Dedifferentiated amniotic fluid mesenchymal stem cell (primary cell): ENCODE results near the gene PRKN.
"Not testable (repeated sequence)": the region's sequence is repeated elsewhere in the genome, so short reads cannot be mapped to it uniquely, and the experiment has no call there.

Experiments
- DNase-seq: peaks from one replicate; pipeline ENCODE4 v3.0.0-alpha.2; 2016; ENCODE audit errors: extremely low spot score

Gene PRKN

DNA sequence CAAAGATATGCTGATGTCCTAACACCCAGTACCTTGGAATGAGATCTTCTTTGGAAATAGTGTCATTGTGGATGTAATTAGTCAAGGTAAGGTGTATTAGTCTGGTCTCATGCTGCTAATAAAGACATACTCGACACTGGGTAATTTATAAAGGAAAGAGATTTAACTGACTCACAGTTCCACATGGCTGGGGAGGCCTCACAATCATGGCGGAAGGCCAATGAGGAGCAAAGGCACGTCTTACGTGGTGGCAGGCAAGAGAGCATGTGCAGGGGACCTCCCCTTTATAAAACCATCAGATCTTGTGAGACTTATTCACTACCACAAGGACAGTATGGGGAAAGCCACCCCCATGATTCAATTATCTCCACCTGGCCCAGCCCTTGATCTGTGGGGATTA is 1231.3 kb downstream of the PRKN start:
- DNase-seq = not testable (repeated sequence)

- DNase-seq = no peak
These were observed 1233.0 kb downstream of the PRKN start for GRCh38 chr6:161494566-161494965.

GRCh38 chr6:161493576-161494118 is 1233.9 kb downstream of the PRKN start:
- no peak for DNase-seq

- DNase-seq = no peak
These were observed 1237.8 kb downstream of the PRKN start for GRCh38 chr6:161489626-161490306.

DNA sequence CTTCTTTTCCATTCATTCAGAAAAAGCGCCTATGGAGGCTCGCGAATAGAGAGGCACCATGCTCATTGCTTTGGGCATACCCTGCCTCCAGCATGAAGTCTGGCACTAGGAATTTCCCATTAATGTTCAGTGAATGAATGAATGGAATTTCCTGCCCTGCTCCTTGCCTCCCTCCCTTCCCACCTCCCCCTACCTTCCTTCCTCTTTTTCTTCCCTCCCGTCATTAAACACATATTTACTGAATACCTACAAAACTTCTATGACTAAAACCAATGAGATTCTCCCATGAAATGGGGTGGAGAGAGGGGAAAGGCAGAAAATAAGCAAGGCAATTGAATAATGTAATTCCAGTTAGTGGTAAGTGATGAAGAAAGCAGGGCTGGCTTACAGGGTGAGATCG is 1239.9 kb downstream of the PRKN start:
- DNase-seq = no peak

GRCh38 chr6:161487217-161487531 is 1240.4 kb downstream of the PRKN start:
- DNase-seq = no peak

GRCh38 chr6:161486361-161487216 is 1241.0 kb downstream of the PRKN start:
- peak; percentile 46 for DNase-seq

- DNase-seq = no peak
These were observed 1245.1 kb downstream of the PRKN start for GRCh38 chr6:161482517-161482858.

DNA sequence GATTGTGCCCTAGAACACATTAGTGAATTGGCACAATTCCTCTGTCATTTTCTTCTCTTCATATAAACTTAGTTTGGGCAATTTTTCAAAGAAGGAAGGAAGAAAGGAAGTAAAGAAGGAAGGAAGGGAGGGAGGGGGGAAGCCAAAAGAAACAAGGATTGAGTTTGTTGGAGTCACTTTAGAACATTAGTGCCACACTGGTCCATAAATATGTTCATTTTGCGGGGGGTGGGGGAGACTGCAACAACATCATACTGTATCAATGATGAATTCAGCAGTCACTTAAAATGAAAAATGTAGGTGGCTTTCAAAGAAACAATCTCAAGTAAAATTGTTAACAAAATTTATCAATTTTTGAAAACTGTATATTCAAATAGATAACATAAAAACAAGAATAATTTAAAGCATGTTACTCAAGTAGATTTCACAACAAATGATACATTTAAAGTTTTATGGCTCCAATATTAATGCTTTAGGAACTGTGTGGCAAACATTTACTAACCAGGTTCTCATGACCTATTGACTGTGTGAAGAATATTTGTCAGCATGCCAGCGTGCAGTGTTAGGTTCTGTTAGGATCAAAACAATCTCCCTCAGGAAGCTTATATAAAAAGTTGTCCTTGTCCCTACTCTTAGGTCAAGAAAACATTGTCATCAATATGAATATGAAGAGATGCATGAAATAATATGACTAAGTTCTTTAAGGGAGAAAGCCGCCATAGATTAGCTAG is 1245.6 kb downstream of the PRKN start:
- DNase-seq = no peak

GRCh38 chr6:161480421-161481155 is 1247.0 kb downstream of the PRKN start:
- DNase-seq = no peak

DNA sequence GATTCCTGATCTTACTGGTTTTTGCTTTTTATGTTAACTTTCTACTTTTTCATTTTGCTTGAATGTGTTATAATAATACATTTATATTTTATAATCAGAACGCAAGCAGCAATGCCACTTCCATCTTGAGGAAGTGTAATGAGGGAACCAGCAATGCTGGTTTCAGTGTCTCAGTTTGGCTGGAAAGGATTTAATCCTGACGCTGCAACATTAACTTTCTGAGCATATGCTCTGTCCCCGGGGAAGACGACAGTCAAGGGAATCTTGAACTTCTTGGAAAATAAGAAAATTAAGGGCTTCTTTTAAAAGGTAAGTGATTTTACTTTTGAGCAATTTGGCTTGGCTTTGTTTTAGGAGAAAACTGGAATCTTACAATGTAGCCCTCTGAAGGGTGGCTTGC is 1248.2 kb downstream of the PRKN start:
- DNase-seq = no peak

- no peak for DNase-seq
These were observed 1249.6 kb downstream of the PRKN start for GRCh38 chr6:161477876-161478425.

DNA sequence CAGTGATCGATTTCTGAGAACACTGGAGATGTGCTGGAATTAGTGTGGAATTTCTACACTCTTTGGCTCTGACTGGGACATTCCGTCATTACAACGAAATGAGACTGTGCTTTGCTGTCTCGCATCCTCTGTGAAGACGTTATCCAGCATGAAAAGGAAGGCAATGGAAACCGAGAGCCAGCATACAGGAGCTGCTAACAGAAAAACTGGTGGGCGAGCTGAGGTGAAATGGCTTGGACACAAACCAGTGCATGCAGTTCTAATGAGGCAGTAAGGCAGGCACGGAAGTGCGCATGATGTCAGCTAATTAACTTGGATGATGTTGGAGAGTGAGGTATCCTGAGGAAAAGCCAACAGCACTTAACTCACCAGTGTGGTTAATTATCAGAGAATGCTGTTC is 1250.9 kb downstream of the PRKN start:
- DNase-seq = no peak

- no peak for DNase-seq
These were observed 1262.2 kb downstream of the PRKN start for GRCh38 chr6:161465403-161465802.

DNA sequence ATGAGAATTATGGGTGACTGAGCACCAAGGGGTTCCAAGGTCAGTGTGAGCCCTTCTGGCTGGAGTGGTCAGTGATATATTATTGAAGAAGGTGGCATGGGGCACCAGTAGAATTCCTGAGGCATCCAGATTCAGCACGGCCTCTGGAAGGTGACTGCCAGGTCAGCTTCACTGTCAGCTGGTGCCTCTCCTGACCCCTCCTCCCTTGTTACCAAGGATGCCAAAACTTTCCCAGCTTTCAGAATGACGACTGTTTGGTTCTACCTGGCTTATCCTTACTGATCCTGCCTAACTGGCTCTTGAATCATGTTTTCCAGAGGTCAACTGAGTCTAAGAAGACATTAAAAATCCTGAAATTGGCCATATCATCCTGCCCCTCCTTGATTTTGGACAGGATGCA is 1264.5 kb downstream of the PRKN start:
- DNase-seq = no peak

GRCh38 chr6:161462148-161462547 is 1265.4 kb downstream of the PRKN start:
- DNase-seq = no peak

GRCh38 chr6:161459008-161459615 is 1268.5 kb downstream of the PRKN start:
- DNase-seq = no peak

- no peak for DNase-seq
These were observed 1269.2 kb downstream of the PRKN start for GRCh38 chr6:161458201-161458951.

DNA sequence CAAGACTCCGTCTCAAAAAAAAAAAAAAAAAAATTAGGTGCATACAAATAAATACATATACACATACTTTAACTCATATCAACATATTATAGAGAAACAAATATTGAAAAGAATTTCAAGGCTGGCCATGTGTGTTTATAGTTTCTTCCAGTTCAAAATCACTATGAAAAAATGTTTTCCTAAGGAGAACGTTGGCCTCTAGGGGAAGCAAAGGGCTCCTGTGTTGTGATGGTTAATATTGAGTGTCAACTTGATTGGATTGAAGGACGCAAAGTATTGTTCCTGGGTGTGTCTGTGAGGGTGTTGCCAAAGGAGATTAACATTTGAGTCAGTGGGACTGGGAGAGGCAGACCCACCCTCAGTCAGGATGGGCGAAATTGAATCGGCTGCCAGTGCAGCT is 1271.7 kb downstream of the PRKN start:
- DNase-seq = no peak

DNA sequence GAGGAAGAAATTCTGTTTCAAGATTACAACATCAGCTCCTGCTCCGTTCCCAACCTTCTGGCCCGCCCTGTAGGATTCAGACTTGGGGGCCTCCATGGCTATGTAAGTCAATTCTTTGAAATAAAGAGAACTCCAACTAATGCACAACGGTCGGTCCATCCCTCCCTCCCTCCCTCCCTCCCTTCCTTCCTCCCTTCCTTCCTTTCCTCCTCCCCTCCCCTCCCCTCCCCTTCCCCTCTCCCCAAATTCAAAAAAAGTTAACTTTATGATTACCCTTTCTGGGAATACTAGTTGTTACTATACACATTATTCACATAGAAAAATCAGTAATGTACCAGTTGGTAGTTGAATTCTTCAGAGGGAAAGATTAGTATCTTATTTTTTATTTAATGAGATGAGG is 1274.0 kb downstream of the PRKN start:
- DNase-seq = no peak
